WTC11 (cell line): ENCODE results near the gene MAZ. TPM values are rescaled to one million over a fixed set of nuclear protein-coding genes. Genes with fewer than 3 reads are reported as not detected.
"Not testable (repeated sequence)": the region's sequence is repeated elsewhere in the genome, so short reads cannot be mapped to it uniquely, and the experiment has no call there.

Experiments
- ATAC-seq: fragments of 200-7000 bp; cut with Tn5 transposase; 2 replicates; pipeline ENCODE4 v1.10.0; 2021; ENCODE audit warnings: mild to moderate bottlenecking, moderate library complexity
- CTCF ChIA-PET: fragments of 300-600 bp; sonication (Branson Sonifier 250); formaldehyde crosslinking; loops from one replicate; lab custom pipeline; 2021; ENCODE audit warnings: antibody characterized with exemption; lab: Charles Lee
- POLR2A ChIA-PET: fragments of 350-600 bp; sonication (Branson Sonifier 250); formaldehyde crosslinking; loops from one replicate; lab custom pipeline; 2021; ENCODE audit warnings: antibody characterized with exemption; lab: Charles Lee
- DNase-seq: peaks from one replicate; pipeline ENCODE4 v3.0.0; 2021; ENCODE audit warnings: low spot score
- H3K27ac Mint-ChIP-seq: 2 replicates; pipeline ENCODE4 v1.8.0; 2021; ENCODE audit warnings: mixed read lengths
- H3K27me3 Mint-ChIP-seq: 2 replicates; pipeline ENCODE4 v1.8.0; 2021; ENCODE audit warnings: low read depth, mild to moderate bottlenecking, moderate library complexity, mixed read lengths
- H3K36me3 Mint-ChIP-seq: 2 replicates; pipeline ENCODE4 v1.8.0; 2021; ENCODE audit warnings: mixed read lengths
- H3K4me1 Mint-ChIP-seq: 2 replicates; pipeline ENCODE4 v1.8.0; 2022; ENCODE audit warnings: mixed read lengths
- H3K4me3 Mint-ChIP-seq: 2 replicates; pipeline ENCODE4 v1.8.0; 2021; ENCODE audit warnings: mild to moderate bottlenecking, moderate library complexity, mixed read lengths
- H3K9me3 Mint-ChIP-seq: 2 replicates; pipeline ENCODE4 v1.8.0; 2021; ENCODE audit warnings: mixed read lengths
- ATF2 ChIP-seq: sonication (generic); formaldehyde crosslinking; IDR thresholded peaks from 2 replicates; pipeline ENCODE4 v1.8.1; 2022; ENCODE audit warnings: low read depth, missing genetic modification reagents, borderline replicate concordance
- CDX4 ChIP-seq: fragments of 250-450 bp; sonication (Bioruptor Pico); IDR thresholded peaks from 2 replicates; pipeline ENCODE4 v1.9.0; 2021; ENCODE audit warnings: moderate library complexity, mild to moderate bottlenecking, inconsistent platforms, borderline replicate concordance
- E2F4 ChIP-seq: sonication (generic); formaldehyde crosslinking; IDR thresholded peaks from 2 replicates; pipeline ENCODE4 v1.8.1; 2022; ENCODE audit warnings: low read depth, mild to moderate bottlenecking, moderate library complexity, missing genetic modification reagents, borderline replicate concordance
- E2F5 ChIP-seq: sonication (generic); formaldehyde crosslinking; IDR thresholded peaks from 2 replicates; pipeline ENCODE4 v1.8.1; 2022; ENCODE audit warnings: mild to moderate bottlenecking, moderate library complexity, missing genetic modification reagents
- FOXK1 ChIP-seq: sonication (generic); formaldehyde crosslinking; IDR thresholded peaks from 2 replicates; pipeline ENCODE4 v1.8.0; 2022; ENCODE audit warnings: mild to moderate bottlenecking, moderate library complexity, missing genetic modification reagents
- GABPB1 ChIP-seq: sonication (generic); formaldehyde crosslinking; IDR thresholded peaks from 2 replicates; pipeline ENCODE4 v1.8.1; 2023; ENCODE audit warnings: mild to moderate bottlenecking, missing genetic modification reagents
- HMGA2 ChIP-seq: fragments of 250-450 bp; sonication (Bioruptor Pico); IDR thresholded peaks from 2 replicates; pipeline ENCODE4 v1.4.0; 2021; ENCODE audit warnings: mild to moderate bottlenecking, moderate library complexity
- IRF1 ChIP-seq: sonication (generic); formaldehyde crosslinking; IDR thresholded peaks from 2 replicates; pipeline ENCODE4 v1.8.0; 2023; ENCODE audit warnings: missing genetic modification reagents
- NFATC4 ChIP-seq: fragments of 250-450 bp; sonication (Bioruptor Pico); IDR thresholded peaks from 2 replicates; pipeline ENCODE4 v1.9.0; 2021; ENCODE audit warnings: mild to moderate bottlenecking
- NFYB ChIP-seq: sonication (generic); formaldehyde crosslinking; conservative IDR thresholded peaks from 2 replicates; pipeline ENCODE4 v1.8.0; 2022; ENCODE audit warnings: low read depth, missing genetic modification reagents
- RELA ChIP-seq: sonication (generic); formaldehyde crosslinking; IDR thresholded peaks from 2 replicates; pipeline ENCODE4 v1.8.1; 2022; ENCODE audit warnings: missing genetic modification reagents, mild to moderate bottlenecking, borderline replicate concordance
- SOX15 ChIP-seq: fragments of 250-450 bp; sonication (Bioruptor Pico); IDR thresholded peaks from 2 replicates; pipeline ENCODE4 v1.9.0; 2021; ENCODE audit warnings: mild to moderate bottlenecking
- TEAD4 ChIP-seq: sonication (generic); formaldehyde crosslinking; IDR thresholded peaks from 2 replicates; pipeline ENCODE4 v1.8.0; 2022; ENCODE audit warnings: mild to moderate bottlenecking, missing genetic modification reagents
- USF2 ChIP-seq: sonication (generic); formaldehyde crosslinking; IDR thresholded peaks from 2 replicates; pipeline ENCODE4 v1.8.1; 2023; ENCODE audit warnings: mild to moderate bottlenecking, missing genetic modification reagents, moderate library complexity
- ZNF138 ChIP-seq: sonication (generic); formaldehyde crosslinking; conservative IDR thresholded peaks from 2 replicates; pipeline ENCODE4 v1.8.1; 2022; ENCODE audit warnings: mild to moderate bottlenecking, moderate library complexity, missing genetic modification reagents
- ZNF219 ChIP-seq: sonication (generic); formaldehyde crosslinking; IDR thresholded peaks from 2 replicates; pipeline ENCODE4 v1.8.0; 2023; ENCODE audit warnings: missing genetic modification reagents, mild to moderate bottlenecking, borderline replicate concordance
- ZNF263 ChIP-seq: sonication (generic); formaldehyde crosslinking; IDR thresholded peaks from 2 replicates; pipeline ENCODE4 v1.8.1; 2022; ENCODE audit warnings: low read depth, mild to moderate bottlenecking, moderate library complexity, missing genetic modification reagents
- ZNF423 ChIP-seq: fragments of 250-450 bp; sonication (Bioruptor Pico); IDR thresholded peaks from 2 replicates; pipeline ENCODE4 v2.1.2; 2022; ENCODE audit warnings: mild to moderate bottlenecking, moderate library complexity
- ZNF512 ChIP-seq: sonication (generic); formaldehyde crosslinking; IDR thresholded peaks from 2 replicates; pipeline ENCODE4 v1.8.1; 2022; ENCODE audit warnings: missing genetic modification reagents, borderline replicate concordance
- total RNA-seq: library from RNA; stranded (reverse); gene quantifications from 3 replicates; pipeline ENCODE4 v1.2.3, GENCODE V29; 2021

MAZ gene
- total RNA-seq, 1 experiment from 2014 or later = 405 TPM

- TF ChIP-seq E2F5 (CRISPR knock-in tag) = no peak
These were observed at the start of gene MAZ (continued) for GRCh38 chr16:29806099-29806579.

- ChIA-PET POLR2A (no interaction called here), CTCF (interaction anchor here (1.1 to 3.5 kb wide), 4 partner anchors 28 to 275 kb away, joined by 3 to 13 read pairs (median 5); partner anchors contain the start of gene KIF22)
- TF ChIP-seq ATF2 (no peak), USF2 (CRISPR knock-in tag) (no peak), SOX15 (CRISPR knock-in tag) (no peak), FOXK1 (CRISPR knock-in tag) (no peak)
- Mint-ChIP-seq H3K4me1 (peaks cover 4% of the 10 kb centered on the region; the same call in 1 of the 2 replicates), H3K27me3 (peaks cover 14% of the 10 kb centered on the region), H3K27ac (no peak overlapping the region), H3K9me3 (no peaks in the 10 kb centered on the region), H3K36me3 (no peaks in the 10 kb centered on the region), H3K4me3 (no peak overlapping the region)
- no peak for ATAC-seq
- DNase-seq = no peak
These were observed 49.7 kb upstream of the MAZ start for GRCh38 chr16:29756654-29757053.

- DNase-seq, POLR2A ChIA-PET, H3K4me1 Mint-ChIP-seq, H3K27ac Mint-ChIP-seq, ATAC-seq, H3K4me3 Mint-ChIP-seq, H3K9me3 Mint-ChIP-seq, H3K36me3 Mint-ChIP-seq: not testable (repeated sequence)
- CTCF ChIA-PET = interaction anchor here (1.1 to 3.5 kb wide), 3 partner anchors 28 to 275 kb away, joined by 3 to 13 read pairs (median 7); partner anchors contain the start of gene KIF22
- H3K27me3 Mint-ChIP-seq = peaks cover 14% of the 10 kb centered on the region
These were observed 49.2 kb upstream of the MAZ start for GRCh38 chr16:29757086-29757485.

GRCh38 chr16:29757950-29758466 lies 48.3 kb upstream of the MAZ start:
- CTCF ChIA-PET = interaction anchor here (0.9 to 3.5 kb wide), 4 partner anchors 8 to 32 kb away, joined by 3 to 13 read pairs (median 4); partner anchors contain the start of gene KIF22

GRCh38 chr16:29760567-29761279 lies 45.6 kb upstream of the MAZ start:
- H3K36me3 Mint-ChIP-seq = no peaks in the 10 kb centered on the region
- H3K4me3 Mint-ChIP-seq = no peak overlapping the region
- ChIA-PET POLR2A (no interaction called here), CTCF (interaction anchor here (0.5 to 1.2 kb wide), 4 partner anchors 24 to 744 kb away, joined by 3 to 4 read pairs (median 3); no protein-coding TSS in a partner anchor)
- peaks cover 7% of the 10 kb centered on the region; the same call in 1 of the 2 replicates for H3K27me3 Mint-ChIP-seq
- ATAC-seq (no peak), DNase-seq (no peak)
- H3K4me1 Mint-ChIP-seq = peaks cover 7% of the 10 kb centered on the region; the same call in 1 of the 2 replicates
- no peak overlapping the region for H3K27ac Mint-ChIP-seq
- no peaks in the 10 kb centered on the region for H3K9me3 Mint-ChIP-seq
- TF ChIP-seq CDX4 (no peak), ZNF423 (CRISPR knock-in tag) (no peak), SOX15 (CRISPR knock-in tag) (no peak), TEAD4 (no peak), E2F4 (no peak), ZNF512 (CRISPR knock-in tag) (no peak), ZNF138 (CRISPR knock-in tag) (no peak), NFYB (no peak), ZNF219 (CRISPR knock-in tag) (no peak), IRF1 (CRISPR knock-in tag) (no peak), HMGA2 (CRISPR knock-in tag) (no peak), NFATC4 (CRISPR knock-in tag) (no peak)

More at GRCh38 chr16:29757950-29758466, 48.3 kb upstream of the MAZ start:
- DNase-seq = no peak
- Mint-ChIP-seq H3K36me3 (no peaks in the 10 kb centered on the region), H3K9me3 (no peaks in the 10 kb centered on the region), H3K4me1 (peaks cover 7% of the 10 kb centered on the region; the same call in 1 of the 2 replicates), H3K27me3 (peaks cover 13% of the 10 kb centered on the region)
- POLR2A ChIA-PET = interaction anchor here (1.1 kb wide), 1 partner anchor 57 kb away, joined by 3 read pairs; no protein-coding TSS in a partner anchor
- no peak for TF ChIP-seq RELA
- TF ChIP-seq ZNF263 (CRISPR knock-in tag) = no peak
- TF ChIP-seq GABPB1 = peak; percentile 96
- TF ChIP-seq, all 79 proteins: peak for 1
- no peak overlapping the region for H3K4me3 Mint-ChIP-seq
- ATAC-seq = peak; percentile 41; the same call in 1 of the 2 replicates
- no peak overlapping the region; the same call in 1 of the 2 replicates for H3K27ac Mint-ChIP-seq
